Measurements from ENCODE around the gene KERA. TPM values are rescaled to one million over a fixed set of nuclear protein-coding genes. Genes with fewer than 3 reads are reported as not detected.

KERA gene
- total and polyA plus RNA-seq, 12 donors: not detected

- Histone ChIP-seq H3K27ac (no peak overlapping the region), H3K4me1 (replicated peaks in 1 of 2) (no peaks in the 10 kb centered on the region), H3K27me3 (no peaks in the 10 kb centered on the region), H3K4me3 (no peak overlapping the region), H3K36me3 (replicated peaks in 1 of 2) (no peaks in the 10 kb centered on the region), H3K9me3 (replicated peaks in 1 of 3) (no peaks in the 10 kb centered on the region)
- WGBS, 4 donors: 47 to 65% (median 59%) methylated on average over 6 of the region's 6 CpGs
- no peak for TF ChIP-seq CTCF (IDR thresholded peaks at IDR 0.05)
- no peak for TF ChIP-seq POLR2A (IDR thresholded peaks at IDR 0.05)
- DNase-seq: no peak
- intact Hi-C loops (cut with DNase I): no loop called here
Observed at GRCh38 chr12:91074154-91074709, 16.4 kb upstream of the KERA start.

GRCh38 chr12:91073426-91073825 lies 15.6 kb upstream of the KERA start:
- no peaks in the 10 kb centered on the region for H3K36me3 ChIP-seq (replicated peaks in 1 of 2)
- no peaks in the 10 kb centered on the region for H3K27me3 ChIP-seq
- H3K27ac ChIP-seq: no peak overlapping the region
- intact Hi-C loops (cut with DNase I): no loop called here
- DNase-seq: no peak
- no peaks in the 10 kb centered on the region for H3K9me3 ChIP-seq (replicated peaks in 1 of 3)
- H3K4me1 ChIP-seq (replicated peaks in 1 of 2): no peaks in the 10 kb centered on the region
- H3K4me3 ChIP-seq: no peak overlapping the region
- TF ChIP-seq CTCF (IDR thresholded peaks at IDR 0.05): no peak
- no peak for TF ChIP-seq POLR2A (IDR thresholded peaks at IDR 0.05)

GRCh38 chr12:91072931-91073330 lies 15.1 kb upstream of the KERA start:
- TF ChIP-seq POLR2A (IDR thresholded peaks at IDR 0.05) (no peak), CTCF (IDR thresholded peaks at IDR 0.05) (no peak)
- H3K4me1 ChIP-seq (replicated peaks in 1 of 2): no peaks in the 10 kb centered on the region
- H3K27me3 ChIP-seq: no peaks in the 10 kb centered on the region
- no peaks in the 10 kb centered on the region for H3K36me3 ChIP-seq (replicated peaks in 1 of 2)
- no peak for DNase-seq
- no peak overlapping the region for H3K4me3 ChIP-seq
- H3K27ac ChIP-seq: no peak overlapping the region
- no peaks in the 10 kb centered on the region for H3K9me3 ChIP-seq (replicated peaks in 1 of 3)
- intact Hi-C loops (cut with DNase I): no loop called here
- WGBS, 4 donors: 78 to 90% (median 86%) methylated on average over 2 of the region's 2 CpGs

- Histone ChIP-seq H3K4me3 (no peak overlapping the region), H3K27me3 (no peaks in the 10 kb centered on the region), H3K36me3 (replicated peaks in 1 of 2) (no peaks in the 10 kb centered on the region), H3K9me3 (replicated peaks in 1 of 3) (no peaks in the 10 kb centered on the region), H3K4me1 (replicated peaks in 1 of 2) (no peaks in the 10 kb centered on the region), H3K27ac (no peak overlapping the region)
- DNase-seq: no peak
- intact Hi-C loops (cut with DNase I): no loop called here
- TF ChIP-seq POLR2A (IDR thresholded peaks at IDR 0.05): no peak
- TF ChIP-seq CTCF (IDR thresholded peaks at IDR 0.05): no peak
Observed at GRCh38 chr12:91070936-91071335, 13.1 kb upstream of the KERA start.
